ENCODE results near the gene RNLS. TPM values are rescaled to one million over a fixed set of nuclear protein-coding genes. Genes with fewer than 3 reads are reported as not detected.

RNLS gene
- total RNA-seq, 4 donors from 2014 or later: 7.8 to 37.2 (median 26.2) TPM

DNA sequence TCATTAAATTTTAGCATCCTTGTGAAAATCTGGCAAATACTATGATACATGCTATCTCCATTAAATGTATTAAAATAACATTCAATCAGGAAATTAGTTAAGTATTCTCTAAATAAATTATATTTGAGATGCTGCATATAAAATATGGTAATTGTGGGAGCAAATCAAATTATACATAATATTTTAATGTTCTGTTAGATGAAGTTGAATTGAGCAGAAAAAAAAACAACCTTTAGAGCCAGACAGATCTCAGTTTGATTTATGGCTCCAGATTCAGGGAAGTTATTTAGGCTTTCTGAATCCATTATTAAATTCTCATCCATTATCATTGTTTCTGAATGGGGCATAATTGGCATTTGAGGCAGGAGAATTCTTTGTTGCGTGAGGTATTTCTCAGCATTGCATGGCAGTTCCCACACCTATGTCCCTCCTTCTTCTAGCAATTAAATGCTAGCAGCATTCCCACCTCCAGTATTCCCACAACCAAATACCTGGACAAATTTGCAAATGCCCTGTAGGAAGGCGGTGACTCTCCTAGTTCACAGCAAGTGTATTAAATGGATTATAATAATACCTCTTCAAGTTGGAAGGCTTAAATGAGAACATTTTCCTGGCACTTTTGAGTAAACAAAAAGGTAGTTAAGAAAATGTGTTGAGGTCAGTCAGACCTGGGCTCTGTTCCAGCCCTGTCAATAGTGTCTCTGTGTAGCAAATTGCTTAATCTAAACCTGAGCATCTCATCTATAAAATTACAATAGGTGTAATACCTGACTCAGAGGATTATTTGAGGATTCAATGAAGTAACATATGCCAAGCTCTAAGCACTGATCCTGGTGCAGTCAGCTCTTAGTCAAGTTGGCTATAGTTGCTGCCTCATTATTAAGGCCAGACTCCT, 108.9 kb downstream of the RNLS start:
- DNase-seq (ENCODE audit: low spot score in 2 of 2): no peak
- no peaks in the 10 kb centered on the region for H3K9me3 ChIP-seq
- H3K4me3 ChIP-seq: no peak overlapping the region
- peak overlapping the region in 3 of 4 donors; percentile 50 to 64 (median 54) for H3K27ac ChIP-seq
- 90 to 91% methylated on average over 2 of the region's 2 CpGs for WGBS, 2 donors
- H3K4me1 ChIP-seq: peaks cover 0 to 11% (median 0%) of the 10 kb centered on the region in 4 donors
- H3K27me3 ChIP-seq: no peaks in the 10 kb centered on the region
- no peaks in the 10 kb centered on the region for H3K36me3 ChIP-seq
- TF ChIP-seq, protein P1, sequence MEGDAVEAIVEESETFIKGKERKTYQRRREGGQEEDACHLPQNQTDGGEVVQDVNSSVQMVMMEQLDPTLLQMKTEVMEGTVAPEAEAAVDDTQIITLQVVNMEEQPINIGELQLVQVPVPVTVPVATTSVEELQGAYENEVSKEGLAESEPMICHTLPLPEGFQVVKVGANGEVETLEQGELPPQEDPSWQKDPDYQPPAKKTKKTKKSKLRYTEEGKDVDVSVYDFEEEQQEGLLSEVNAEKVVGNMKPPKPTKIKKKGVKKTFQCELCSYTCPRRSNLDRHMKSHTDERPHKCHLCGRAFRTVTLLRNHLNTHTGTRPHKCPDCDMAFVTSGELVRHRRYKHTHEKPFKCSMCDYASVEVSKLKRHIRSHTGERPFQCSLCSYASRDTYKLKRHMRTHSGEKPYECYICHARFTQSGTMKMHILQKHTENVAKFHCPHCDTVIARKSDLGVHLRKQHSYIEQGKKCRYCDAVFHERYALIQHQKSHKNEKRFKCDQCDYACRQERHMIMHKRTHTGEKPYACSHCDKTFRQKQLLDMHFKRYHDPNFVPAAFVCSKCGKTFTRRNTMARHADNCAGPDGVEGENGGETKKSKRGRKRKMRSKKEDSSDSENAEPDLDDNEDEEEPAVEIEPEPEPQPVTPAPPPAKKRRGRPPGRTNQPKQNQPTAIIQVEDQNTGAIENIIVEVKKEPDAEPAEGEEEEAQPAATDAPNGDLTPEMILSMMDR (IDR thresholded peaks at IDR 0.05): no peak
- no peak for TF ChIP-seq EP300 (IDR thresholded peaks at IDR 0.05)
- no peak for TF ChIP-seq POLR2A (IDR thresholded peaks at IDR 0.05)

DNA sequence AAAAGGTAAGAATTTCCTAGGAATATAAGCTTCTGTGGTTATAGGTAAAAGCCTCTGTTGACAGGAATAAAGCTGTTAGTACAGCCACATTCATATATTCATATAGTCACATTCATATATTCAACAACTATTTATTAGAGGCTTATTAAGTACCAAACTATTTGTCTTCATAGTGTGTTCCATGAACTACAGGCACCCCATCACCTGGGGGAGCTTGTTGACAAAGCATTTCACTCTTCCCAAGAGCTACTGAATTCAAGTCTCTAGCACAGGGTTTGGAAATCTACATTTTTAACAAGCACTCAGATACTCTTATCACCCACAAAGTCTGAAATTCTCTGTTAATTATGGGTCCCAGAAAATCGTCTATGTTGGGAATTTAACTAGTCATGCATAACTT, 110.6 kb downstream of the RNLS start:
- H3K36me3 ChIP-seq: no peaks in the 10 kb centered on the region
- TF ChIP-seq, protein P1 (IDR thresholded peaks at IDR 0.05): no peak
- TF ChIP-seq POLR2A (IDR thresholded peaks at IDR 0.05) (no peak), EP300 (IDR thresholded peaks at IDR 0.05) (no peak)
- H3K4me1 ChIP-seq: peaks cover 0 to 16% (median 0%) of the 10 kb centered on the region in 4 donors
- no peak overlapping the region for H3K4me3 ChIP-seq
- H3K27ac ChIP-seq: no peak overlapping the region
- DNase-seq (ENCODE audit: low spot score in 2 of 2): no peak
- WGBS, 2 donors: 88 to 95% methylated on average over 1 of the region's 1 CpG
- no peaks in the 10 kb centered on the region for H3K9me3 ChIP-seq
- H3K27me3 ChIP-seq: no peaks in the 10 kb centered on the region

DNA sequence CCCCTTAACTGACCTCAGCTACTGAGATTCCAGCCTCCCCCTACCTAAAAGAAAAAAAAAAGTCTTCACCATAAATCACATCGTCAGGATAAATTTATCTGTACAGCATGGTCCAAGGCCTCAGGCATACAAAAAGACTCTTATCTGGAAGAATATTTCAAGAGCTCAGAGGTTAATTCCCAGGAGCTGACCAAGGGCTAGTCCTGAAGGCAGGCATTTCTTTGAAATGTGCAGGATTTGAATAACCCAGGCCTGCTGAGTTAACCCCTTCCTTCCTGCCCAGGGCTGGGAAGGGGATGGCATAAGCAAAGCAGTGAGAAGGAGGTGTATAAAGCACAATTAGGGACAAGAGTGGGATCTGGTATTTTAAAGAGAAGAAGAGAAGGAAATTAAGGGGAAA, 111.2 kb downstream of the RNLS start:
- Histone ChIP-seq H3K9me3 (no peaks in the 10 kb centered on the region), H3K36me3 (no peaks in the 10 kb centered on the region), H3K27me3 (no peaks in the 10 kb centered on the region), H3K4me1 (peaks cover 0 to 18% (median 0%) of the 10 kb centered on the region in 4 donors), H3K27ac (no peak overlapping the region), H3K4me3 (no peak overlapping the region)
- 42 to 50% methylated on average over 1 of the region's 1 CpG for WGBS, 2 donors
- no peak for DNase-seq (ENCODE audit: low spot score in 2 of 2)
- TF ChIP-seq, protein P1 (IDR thresholded peaks at IDR 0.05): no peak
- no peak for TF ChIP-seq POLR2A (IDR thresholded peaks at IDR 0.05)
- TF ChIP-seq EP300 (IDR thresholded peaks at IDR 0.05): no peak

DNA sequence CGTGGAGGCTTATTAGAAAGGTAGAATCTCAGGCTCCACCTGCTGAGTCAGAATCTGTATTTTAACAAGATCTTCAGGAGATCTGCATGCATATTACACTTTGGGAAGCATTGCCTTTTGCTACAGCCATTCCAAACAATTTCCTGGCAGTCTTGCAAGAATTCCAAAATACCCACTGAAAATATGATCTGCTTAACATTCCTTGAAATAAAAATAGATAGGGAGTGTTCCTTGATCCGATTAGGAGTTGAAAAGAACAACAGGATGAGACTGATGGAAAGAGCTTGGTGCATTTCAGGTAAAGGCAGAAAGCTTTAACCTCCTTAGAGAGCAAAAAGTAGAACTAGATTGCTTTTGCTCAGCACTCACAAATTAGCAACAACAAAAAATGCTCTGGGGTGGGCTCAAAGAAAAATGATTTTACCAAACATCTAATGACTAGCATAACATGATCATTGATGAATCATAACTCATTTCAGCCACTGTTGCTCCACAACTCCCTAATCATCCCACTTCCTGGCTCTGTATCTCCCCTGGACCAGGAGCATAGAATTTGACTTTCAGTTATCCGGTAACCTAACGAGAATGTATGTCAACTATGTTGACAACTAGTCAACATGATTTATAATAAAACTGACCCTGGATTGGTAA, 115.2 kb downstream of the RNLS start:
- no peaks in the 10 kb centered on the region for H3K27me3 ChIP-seq
- H3K4me1 ChIP-seq: peaks cover 0 to 7% (median 0%) of the 10 kb centered on the region in 4 donors
- TF ChIP-seq, protein P1 (IDR thresholded peaks at IDR 0.05): no peak
- TF ChIP-seq POLR2A (IDR thresholded peaks at IDR 0.05) (no peak), EP300 (IDR thresholded peaks at IDR 0.05) (no peak)
- peak overlapping the region in 2 of 4 donors; percentile 25 to 39 for H3K27ac ChIP-seq
- WGBS, 2 donors: 36 to 55% methylated on average over 4 of the region's 4 CpGs
- no peaks in the 10 kb centered on the region for H3K36me3 ChIP-seq
- DNase-seq (ENCODE audit: low spot score in 2 of 2): no peak
- H3K9me3 ChIP-seq: no peaks in the 10 kb centered on the region
- H3K4me3 ChIP-seq: no peak overlapping the region

DNA sequence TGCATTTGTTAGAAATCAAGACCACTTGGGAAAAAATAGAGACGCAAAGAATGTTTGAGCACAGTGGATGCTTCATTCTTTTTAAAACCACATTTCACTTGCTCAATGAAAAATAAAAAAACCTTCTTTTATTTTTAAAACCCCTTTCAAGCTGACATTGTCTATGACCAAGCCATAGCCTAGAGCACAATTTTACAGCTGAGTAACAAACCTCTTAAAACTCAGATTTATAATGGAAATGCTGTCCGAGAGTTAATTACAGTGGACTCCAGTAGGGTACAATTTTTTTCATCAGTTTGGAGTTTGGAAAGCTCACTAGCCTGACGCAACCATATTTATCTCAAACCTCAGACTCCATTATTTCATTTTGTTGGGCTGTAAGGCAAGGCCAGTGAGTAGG, 116.3 kb downstream of the RNLS start:
- Histone ChIP-seq H3K4me1 (peaks cover 0 to 7% (median 0%) of the 10 kb centered on the region in 4 donors), H3K27me3 (no peaks in the 10 kb centered on the region), H3K9me3 (no peaks in the 10 kb centered on the region), H3K4me3 (no peak overlapping the region), H3K36me3 (no peaks in the 10 kb centered on the region), H3K27ac (peak overlapping the region in 2 of 4 donors; percentile 19 to 39)
- DNase-seq (ENCODE audit: low spot score in 2 of 2): no peak
- WGBS, 2 donors: 67 to 74% methylated on average over 3 of the region's 3 CpGs
- no peak for TF ChIP-seq POLR2A (IDR thresholded peaks at IDR 0.05)
- TF ChIP-seq, protein P1 (IDR thresholded peaks at IDR 0.05): no peak

All from tibial nerve (tissue), 4 donors.